ENCODE results near the gene GRN. TPM values are rescaled to one million over a fixed set of nuclear protein-coding genes. Genes with fewer than 3 reads are reported as not detected.

Gene GRN
- total RNA-seq, 4 donors from 2014 or later: 546 to 1,119 (median 694) TPM

GRCh38 chr17:44382917-44383316 is 37.8 kb downstream of the GRN start:
- 76 to 84% methylated on average over 5 to 6 of the region's 6 CpGs for WGBS, 2 donors (ENCODE audit: low coverage in 1 of 2)
- in situ Hi-C loops (cut with MboI; ENCODE audit: low pct_ligation_motif_present in 1 of 4, low pct_unique_long_range_greater_than_20kb in 1 of 4, low sequenced_read_pairs in 3 of 4) (loop anchor here in 1 of 4 donors (25.0 kb wide), 1 partner anchor 129 kb away; the partner anchor contains the start of gene GPATCH8), intact Hi-C loops (cut with DNase I; ENCODE audit: low total_unique reads) (no loop called here)
- DNase-seq: no peak
- H3K9me3 ChIP-seq: no peaks in the 10 kb centered on the region
- no peak overlapping the region for H3K4me3 ChIP-seq
- peaks cover 30% of the 10 kb centered on the region for H3K27me3 ChIP-seq
- peaks cover 3 to 18% (median 15%) of the 10 kb centered on the region in 4 donors for H3K4me1 ChIP-seq
- TF ChIP-seq POLR2AphosphoS5 (IDR thresholded peaks at IDR 0.05): no peak
- no peak for TF ChIP-seq CTCF (IDR thresholded peaks at IDR 0.05)
- TF ChIP-seq EP300 (IDR thresholded peaks at IDR 0.05; ENCODE audit: low read depth): no peak
- TF ChIP-seq POLR2A (IDR thresholded peaks at IDR 0.05): no peak
- no peaks in the 10 kb centered on the region for H3K36me3 ChIP-seq
- no peak overlapping the region for H3K27ac ChIP-seq

DNA sequence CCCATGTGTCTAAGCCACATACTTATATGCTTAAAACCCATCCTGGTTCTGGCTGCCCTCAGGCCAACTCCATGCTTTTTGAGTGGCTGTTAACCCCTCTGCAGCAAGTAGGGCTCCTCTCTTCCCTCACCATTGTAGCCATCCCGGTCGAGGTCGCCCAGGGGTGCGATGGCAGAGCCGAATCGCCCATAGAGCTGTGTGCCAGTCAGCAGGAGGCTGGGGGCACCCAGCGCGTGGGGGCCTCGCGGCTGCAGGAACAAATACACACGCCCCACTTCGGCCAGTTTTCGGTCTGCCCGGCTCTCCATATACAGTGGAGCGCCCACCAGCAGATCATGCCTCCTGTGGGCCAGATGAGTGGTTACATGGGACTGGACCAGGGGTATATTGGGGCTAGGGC is 38.3 kb downstream of the GRN start:
- in situ Hi-C loops (cut with MboI; ENCODE audit: low pct_ligation_motif_present in 1 of 4, low pct_unique_long_range_greater_than_20kb in 1 of 4, low sequenced_read_pairs in 3 of 4) (loop anchor here in 1 of 4 donors (25.0 kb wide), 1 partner anchor 129 kb away; the partner anchor contains the start of gene GPATCH8), intact Hi-C loops (cut with DNase I; ENCODE audit: low total_unique reads) (no loop called here)
- TF ChIP-seq POLR2AphosphoS5 (IDR thresholded peaks at IDR 0.05) (no peak), CTCF (IDR thresholded peaks at IDR 0.05) (no peak), EP300 (IDR thresholded peaks at IDR 0.05; ENCODE audit: low read depth) (no peak), POLR2A (IDR thresholded peaks at IDR 0.05) (no peak)
- DNase-seq: no peak
- H3K27me3 ChIP-seq: peaks cover 30% of the 10 kb centered on the region
- 94% methylated on average over 15 of the region's 15 CpGs; no CpG with 5 or more reads in 1 of the 2 donors for WGBS, 2 donors (ENCODE audit: low coverage in 1 of 2)
- no peaks in the 10 kb centered on the region for H3K9me3 ChIP-seq
- no peak overlapping the region for H3K4me3 ChIP-seq
- H3K27ac ChIP-seq: no peak overlapping the region
- H3K36me3 ChIP-seq: no peaks in the 10 kb centered on the region
- H3K4me1 ChIP-seq: peaks cover 3 to 18% (median 15%) of the 10 kb centered on the region in 4 donors

DNA sequence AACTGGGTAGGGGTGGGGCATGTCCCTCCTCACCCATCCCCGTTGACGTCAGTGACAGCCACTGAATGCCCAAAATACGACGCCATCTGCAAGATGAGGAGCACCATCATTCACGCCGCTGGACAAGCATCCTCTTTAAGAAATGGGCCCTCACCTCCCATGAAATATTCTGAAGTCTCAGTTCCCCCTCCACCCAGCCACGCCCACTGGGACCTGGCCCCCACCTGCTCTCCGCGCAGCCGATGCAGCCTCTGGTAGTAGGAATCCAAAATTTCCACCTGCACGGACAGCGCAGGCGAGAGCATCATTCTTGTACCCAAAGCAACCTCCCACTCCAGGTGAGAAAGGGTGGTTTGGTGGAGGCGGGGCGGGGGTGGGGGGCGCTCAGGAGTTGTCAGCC is 38.8 kb downstream of the GRN start:
- H3K9me3 ChIP-seq: no peaks in the 10 kb centered on the region
- peaks cover 3 to 18% (median 15%) of the 10 kb centered on the region in 4 donors for H3K4me1 ChIP-seq
- DNase-seq: no peak
- no peak overlapping the region for H3K27ac ChIP-seq
- H3K36me3 ChIP-seq: no peaks in the 10 kb centered on the region
- in situ Hi-C loops (cut with MboI; ENCODE audit: low pct_ligation_motif_present in 1 of 4, low pct_unique_long_range_greater_than_20kb in 1 of 4, low sequenced_read_pairs in 3 of 4) (loop anchor here in 1 of 4 donors (25.0 kb wide), 1 partner anchor 128 kb away; the partner anchor contains the start of gene GPATCH8), intact Hi-C loops (cut with DNase I; ENCODE audit: low total_unique reads) (no loop called here)
- WGBS, 2 donors (ENCODE audit: low coverage in 1 of 2): 80% methylated on average over 13 of the region's 16 CpGs; no CpG with 5 or more reads in 1 of the 2 donors
- peaks cover 30% of the 10 kb centered on the region for H3K27me3 ChIP-seq
- H3K4me3 ChIP-seq: no peak overlapping the region
- no peak for TF ChIP-seq POLR2AphosphoS5 (IDR thresholded peaks at IDR 0.05)
- no peak for TF ChIP-seq POLR2A (IDR thresholded peaks at IDR 0.05)
- TF ChIP-seq CTCF (IDR thresholded peaks at IDR 0.05): no peak
- TF ChIP-seq EP300 (IDR thresholded peaks at IDR 0.05; ENCODE audit: low read depth): no peak

GRCh38 chr17:44384281-44384822 is 39.2 kb downstream of the GRN start:
- Histone ChIP-seq H3K27me3 (peaks cover 30% of the 10 kb centered on the region), H3K36me3 (no peaks in the 10 kb centered on the region), H3K4me3 (no peak overlapping the region), H3K9me3 (no peaks in the 10 kb centered on the region), H3K4me1 (peaks cover 3 to 18% (median 15%) of the 10 kb centered on the region in 4 donors), H3K27ac (no peak overlapping the region)
- TF ChIP-seq CTCF (IDR thresholded peaks at IDR 0.05) (no peak), POLR2AphosphoS5 (IDR thresholded peaks at IDR 0.05) (no peak), POLR2A (IDR thresholded peaks at IDR 0.05) (no peak), EP300 (IDR thresholded peaks at IDR 0.05; ENCODE audit: low read depth) (no peak)
- WGBS, 2 donors (ENCODE audit: low coverage in 1 of 2): 41% methylated on average over 28 of the region's 29 CpGs; no CpG with 5 or more reads in 1 of the 2 donors
- DNase-seq: no peak
- in situ Hi-C loops (cut with MboI; ENCODE audit: low pct_ligation_motif_present in 1 of 4, low pct_unique_long_range_greater_than_20kb in 1 of 4, low sequenced_read_pairs in 3 of 4): loop anchor here in 1 of 4 donors (25.0 kb wide), 1 partner anchor 128 kb away; the partner anchor contains the start of gene GPATCH8
- intact Hi-C loops (cut with DNase I; ENCODE audit: low total_unique reads): no loop called here
